ENCODE data around the gene TRIP6. TPM values are rescaled to one million over a fixed set of nuclear protein-coding genes. Genes with fewer than 3 reads are reported as not detected.

Gene TRIP6
- total and polyA plus RNA-seq, 2 donors (not counting 1 experiment from before 2014, with no cell fraction given), result 6.8 to 13.8 TPM

- Histone ChIP-seq H3K9me3 (ENCODE audit: control extremely low read depth in 1 of 3, control insufficient read depth in 2 of 3, insufficient read depth in 1 of 3, low read length in 2 of 3) (peaks cover 0 to 16% (median 0%) of the 10 kb centered on the region in 3 donors), H2AFZ (ENCODE audit: insufficient read depth, low read depth, low read length, poor library complexity, severe bottlenecking) (no peak overlapping the region), H3K79me2 (ENCODE audit: control insufficient read depth, insufficient read depth, low read length) (peaks cover 30% of the 10 kb centered on the region), H3K27ac (ENCODE audit: low read length in 2 of 2) (no peak overlapping the region), H4K20me1 (ENCODE audit: control insufficient read depth, insufficient read depth, low read length, poor library complexity, severe bottlenecking) (peaks cover 49% of the 10 kb centered on the region), H3K4me1 (ENCODE audit: control insufficient read depth in 2 of 2, insufficient read depth in 2 of 2, low read length in 2 of 2) (peaks cover 32 to 41% of the 10 kb centered on the region in 2 donors), H3K27me3 (replicated peaks in 1 of 4; ENCODE audit: control extremely low read depth in 1 of 4, control insufficient read depth in 3 of 4, insufficient read depth in 4 of 4, low read length in 3 of 4) (peaks cover 0 to 2% (median 0%) of the 10 kb centered on the region in 4 experiments), H3K36me3 (replicated peaks in 1 of 2; ENCODE audit: control extremely low read depth in 1 of 2, control insufficient read depth in 1 of 2, extremely low read depth in 1 of 2, insufficient read depth in 2 of 2, low read length in 1 of 2) (peaks cover 0 to 74% of the 10 kb centered on the region in 2 experiments), H3K4me2 (replicated peaks; ENCODE audit: low read depth, low read length, poor library complexity, severe bottlenecking) (no peak overlapping the region), H3K4me3 (ENCODE audit: control extremely low read depth in 1 of 5, extremely low read depth in 1 of 5, insufficient read depth in 1 of 5, low read depth in 2 of 5, low read length in 4 of 5) (no peak overlapping the region), H3K9ac (ENCODE audit: low read length) (no peak overlapping the region)
- no peak for ATAC-seq (ENCODE audit: low read depth)
- no peak for DNase-seq
- peaks cover under 1% of the 10 kb centered on the region for H3K27me3 Mint-ChIP-seq
- peaks cover 47% of the 10 kb centered on the region for H3K4me1 Mint-ChIP-seq
- ChIA-PET POLR2A (interaction anchor here (5.6 kb wide), 1 partner anchor 10 kb away, joined by 84 read pairs; the partner anchor contains the start of gene SRRT), CTCF (interaction anchor here (3.4 to 3.8 kb wide), 2 partner anchors 10 to 34 kb away, joined by 16 to 17 read pairs; partner anchors contain the start of genes SLC12A9 and SRRT)
- H3K4me3 Mint-ChIP-seq, result no peak overlapping the region
- intact Hi-C loops (cut with micrococcal nuclease), result loop anchor here (2.0 kb wide), 1 partner anchor 359 kb away; the partner anchor contains the start of gene FIS1
- 85% methylated on average over 19 of the region's 22 CpGs for WGBS (ENCODE audit: insufficient coverage)
- peak overlapping the region; percentile 37 for H3K27ac Mint-ChIP-seq
- H3K9me3 Mint-ChIP-seq (ENCODE audit: insufficient read depth), result no peaks in the 10 kb centered on the region
- no peak for TF ChIP-seq CTCF (IDR thresholded peaks at IDR 0.05)
- no peak for TF ChIP-seq EZH2 (IDR thresholded peaks at IDR 0.05; ENCODE audit: borderline replicate concordance, insufficient read depth, low read depth, low read length, poor library complexity, severe bottlenecking)
Measured at GRCh38 chr7:100885440-100886141, 18.4 kb downstream of the TRIP6 start.

Measured in B cell (primary cell).